ENCODE data around the gene TMEM37.

The TMEM37 gene

DNA sequence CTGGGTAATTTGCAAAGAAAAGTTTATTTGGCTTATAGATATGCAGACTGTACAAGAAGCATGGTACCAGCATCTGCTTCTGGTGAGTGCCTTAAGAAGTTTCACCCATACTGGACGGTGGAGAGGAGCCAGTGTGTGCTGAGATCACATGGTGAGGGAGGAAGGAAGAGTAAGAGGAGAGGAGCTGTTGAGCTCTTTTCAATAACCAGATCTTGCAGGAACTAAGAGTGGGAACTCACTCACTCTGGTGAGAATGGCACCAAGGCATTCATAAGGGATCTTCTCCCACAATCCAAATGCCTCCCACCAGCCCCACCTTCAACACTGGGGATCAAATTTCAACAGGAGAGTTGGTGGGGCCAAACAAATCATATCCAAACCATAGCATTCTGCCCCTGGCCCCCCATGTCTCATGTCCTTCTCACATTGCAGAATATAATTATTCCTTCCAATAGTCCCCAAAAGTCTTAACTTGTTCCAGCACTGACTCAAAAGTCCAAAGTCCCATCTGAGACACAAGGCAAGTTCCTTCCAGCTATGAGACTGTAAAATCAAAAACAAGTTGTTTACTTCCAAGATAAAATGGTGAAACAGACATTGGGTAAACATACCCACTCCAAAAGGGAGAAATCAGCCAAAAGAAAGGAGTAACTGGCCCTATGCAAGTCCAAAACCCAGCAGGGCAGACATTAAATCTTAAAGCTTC lies 11.7 kb upstream of the TMEM37 start:
- no peak for DNase-seq

DNA sequence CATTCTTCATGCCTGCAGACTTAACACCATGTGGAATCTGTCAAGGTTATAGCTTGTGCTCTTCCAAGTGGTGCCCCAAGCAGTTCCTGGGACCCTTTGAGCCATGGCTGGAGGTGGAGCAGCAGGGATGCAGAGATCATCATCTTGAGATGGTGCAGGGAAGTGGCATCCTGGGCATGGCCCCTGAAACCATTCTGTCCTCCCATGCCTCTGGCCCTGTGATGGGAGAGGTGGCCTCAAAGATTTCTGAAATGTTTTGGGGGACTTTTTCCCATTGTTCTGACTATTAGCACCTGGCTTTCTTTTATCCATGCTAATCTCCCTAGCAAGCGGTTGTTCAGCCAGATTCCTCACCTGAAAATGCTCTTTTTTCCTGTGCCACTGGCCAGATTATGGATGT lies 10.3 kb upstream of the TMEM37 start:
- DNase-seq: no peak

- no peak for DNase-seq
These were observed 9.9 kb upstream of the TMEM37 start for GRCh38 chr2:119421741-119422140.

GRCh38 chr2:119422360-119423107 lies 9.1 kb upstream of the TMEM37 start:
- DNase-seq: no peak

GRCh38 chr2:119423108-119423444 lies 8.6 kb upstream of the TMEM37 start:
- DNase-seq: no peak

DNA sequence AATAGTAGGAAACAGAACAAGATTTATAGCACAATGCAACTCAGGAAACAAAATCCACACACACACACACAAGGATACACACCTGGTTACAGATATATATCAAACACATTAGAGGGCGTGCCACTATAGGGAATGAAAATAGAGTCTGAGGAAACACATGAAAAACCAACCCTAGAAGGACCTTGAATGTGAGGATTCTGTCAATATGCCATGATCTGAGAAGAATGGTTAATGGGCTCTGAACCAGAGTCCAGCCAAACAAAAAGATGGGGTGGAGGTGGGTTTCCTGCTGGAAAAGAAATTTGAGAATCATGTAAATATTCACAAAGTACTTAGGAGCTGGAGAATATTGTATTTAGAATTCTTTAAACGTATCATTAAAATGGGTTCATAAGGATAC lies 7.8 kb upstream of the TMEM37 start:
- DNase-seq: no peak

GRCh38 chr2:119424284-119425118 lies 7.2 kb upstream of the TMEM37 start:
- no peak for DNase-seq

- no peak for DNase-seq
These were observed 6.6 kb upstream of the TMEM37 start for GRCh38 chr2:119425119-119425405.

GRCh38 chr2:119425620-119426395 lies 5.8 kb upstream of the TMEM37 start:
- DNase-seq: no peak

- no peak for DNase-seq
These were observed 5.3 kb upstream of the TMEM37 start for GRCh38 chr2:119426396-119426675.

DNA sequence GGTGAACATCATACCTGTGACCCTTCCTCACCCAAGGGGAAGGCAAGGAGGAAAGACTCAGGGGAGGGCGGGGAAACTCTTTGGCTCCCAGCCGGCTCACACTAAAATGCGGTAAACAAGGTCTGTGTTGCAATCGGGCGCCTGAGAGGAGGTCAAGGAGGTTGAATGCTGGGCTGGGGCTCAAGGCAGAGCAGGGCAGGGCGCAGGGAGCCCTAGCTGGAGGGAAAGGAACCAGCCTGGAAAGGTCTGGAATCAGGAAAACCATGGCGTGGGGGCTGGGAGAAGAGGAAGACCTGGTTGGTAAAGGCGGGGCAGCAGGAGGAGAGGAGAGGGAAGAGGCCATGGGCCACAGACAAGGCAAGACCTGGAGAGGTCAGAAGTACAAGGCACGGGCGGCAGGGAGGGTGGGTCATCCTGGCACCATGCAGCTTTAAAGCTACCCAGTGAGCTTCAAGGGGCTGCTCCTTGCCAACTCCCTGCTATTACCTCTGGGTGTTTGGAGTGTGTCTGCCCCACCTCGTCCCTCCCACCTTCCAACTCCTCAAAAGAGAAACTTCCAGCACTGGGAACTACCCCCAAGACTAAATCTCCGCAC lies 4.8 kb upstream of the TMEM37 start:
- no peak for DNase-seq

DNA sequence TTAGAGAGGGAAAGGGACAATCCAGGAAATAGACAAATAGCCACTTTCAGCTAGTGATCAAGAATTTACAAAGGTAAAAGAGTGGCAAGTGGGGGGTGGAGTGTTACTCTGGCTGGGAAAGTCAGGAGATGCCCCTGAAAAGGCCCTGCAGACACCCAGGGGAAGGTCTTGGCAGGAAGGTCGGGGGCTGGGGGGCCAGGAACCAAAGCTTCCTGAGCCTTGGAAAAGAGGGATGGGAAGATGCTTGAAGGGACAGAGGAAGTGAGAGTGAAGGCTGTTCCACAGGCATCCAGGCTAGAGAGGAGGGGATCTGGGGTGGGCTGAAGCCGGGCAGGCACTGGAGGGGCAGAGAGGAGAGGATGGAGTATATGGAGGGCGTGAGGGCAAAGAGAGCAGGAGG lies 3.9 kb upstream of the TMEM37 start:
- no peak for DNase-seq

DNA sequence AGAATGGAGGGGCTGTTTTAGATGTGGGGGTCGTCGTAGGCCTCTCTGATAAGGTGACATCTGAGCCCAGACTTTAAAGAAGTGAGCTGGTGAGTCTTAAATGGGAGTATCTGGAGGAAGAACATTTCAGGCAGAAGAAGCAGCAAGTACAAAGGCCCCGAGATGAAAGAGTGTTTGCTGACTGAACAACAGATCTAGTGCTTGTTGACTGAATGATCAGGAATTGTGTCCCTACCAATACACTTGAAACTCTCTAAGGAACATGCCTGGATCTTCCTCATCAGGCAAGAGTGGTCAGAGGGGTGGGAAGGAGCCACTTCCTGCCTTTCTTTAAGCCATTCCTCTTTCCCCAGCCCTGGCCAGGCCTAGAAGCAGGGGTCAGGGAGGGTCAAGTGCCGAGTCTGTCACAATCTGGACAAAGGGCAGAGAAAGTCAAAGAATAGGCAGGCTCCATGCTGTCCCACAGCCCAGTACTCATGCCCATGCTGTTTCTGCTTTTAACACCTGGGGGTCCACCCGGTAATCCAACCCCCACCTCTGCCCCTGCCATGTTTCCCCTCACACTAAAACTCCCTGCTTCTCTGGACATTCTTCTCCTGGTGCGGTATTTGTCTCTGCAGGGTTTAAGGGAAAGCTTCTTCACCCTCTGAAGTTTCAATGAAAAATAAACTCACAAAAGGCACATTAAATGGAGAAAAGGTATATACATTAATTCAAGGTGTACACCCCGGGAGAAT lies 3.0 kb upstream of the TMEM37 start:
- DNase-seq: no peak

GRCh38 chr2:119429225-119429981 lies 2.3 kb upstream of the TMEM37 start:
- DNase-seq: no peak

- no peak for DNase-seq
These were observed 1.6 kb upstream of the TMEM37 start for GRCh38 chr2:119430023-119430498.

DNA sequence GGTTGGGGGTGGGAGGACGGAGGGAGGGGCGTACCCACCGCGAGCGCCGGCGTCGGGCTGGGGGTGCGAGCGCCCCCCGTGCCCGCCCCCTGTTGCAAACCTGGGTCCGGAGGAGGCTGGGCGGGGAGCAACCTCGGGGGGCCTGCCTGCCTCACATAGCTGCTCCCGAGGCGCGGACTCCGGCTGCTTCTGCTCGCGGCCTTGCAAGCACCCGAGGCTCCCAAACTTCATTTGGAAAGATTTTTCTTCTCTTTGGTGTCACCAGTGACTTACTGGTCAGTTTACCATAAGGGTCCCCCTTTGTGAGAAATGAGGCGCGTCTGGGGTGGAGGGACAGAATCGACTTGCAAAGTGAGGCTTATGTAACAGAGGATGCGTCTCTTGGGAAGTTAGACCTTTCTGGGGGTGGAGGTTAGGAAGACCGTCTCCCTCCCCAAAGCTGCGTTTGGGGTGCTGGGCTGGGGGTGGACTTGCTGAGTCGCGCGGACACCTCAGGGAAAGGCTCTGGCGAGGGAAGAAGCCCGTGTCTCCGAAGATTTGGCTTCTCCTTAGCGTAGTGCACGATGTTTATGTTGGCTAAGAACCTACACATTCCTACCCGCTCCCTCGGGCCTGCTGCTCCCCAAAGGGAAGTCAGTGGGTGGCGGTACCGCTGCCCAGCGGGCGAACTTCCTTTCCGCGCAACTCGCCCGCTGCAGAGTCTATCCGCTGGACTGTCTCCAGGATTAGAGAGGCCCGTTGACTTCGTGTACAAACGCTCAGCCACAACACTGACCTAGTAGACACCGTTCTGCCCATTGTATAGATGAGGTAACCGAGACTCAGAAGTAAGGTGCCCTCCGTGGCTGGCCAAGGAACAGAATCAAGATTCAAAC lies 559 bp downstream of the TMEM37 start:
- DNase-seq: no peak

GRCh38 chr2:119432851-119433522 lies 1.3 kb downstream of the TMEM37 start:
- DNase-seq: no peak

GRCh38 chr2:119433636-119434327 lies 2.1 kb downstream of the TMEM37 start:
- DNase-seq: no peak

DNA sequence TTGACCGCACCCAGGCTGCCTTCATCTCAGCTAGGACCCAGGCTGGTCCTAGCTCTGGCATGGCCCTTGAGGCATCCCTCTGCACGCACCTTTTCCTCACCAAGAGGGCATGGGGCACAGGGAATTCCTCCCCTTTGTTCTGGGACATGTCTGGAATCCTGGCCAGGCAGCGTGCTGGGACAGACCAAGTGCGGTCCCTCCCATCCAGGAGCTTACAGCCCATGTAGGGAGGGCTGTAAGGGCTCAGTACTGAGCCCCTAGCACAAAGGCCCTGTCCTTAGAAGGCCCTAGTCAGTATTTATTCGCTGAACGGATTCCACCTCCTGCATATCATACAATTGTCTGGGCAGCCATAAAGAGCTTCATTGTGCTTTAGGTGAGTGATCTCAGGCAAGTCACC lies 3.0 kb downstream of the TMEM37 start:
- no peak for DNase-seq
